Gastroesophageal sphincter (tissue), 4 donors: ENCODE data around the gene FLYWCH1. TPM values are rescaled to one million over a fixed set of nuclear protein-coding genes. Genes with fewer than 3 reads are reported as not detected.

ENCODE experiments used
- ATAC-seq: fragments of 150-250 bp; one replicate; pipeline ENCODE4 v1.9.1; 2016; ENCODE audit warnings: mild to moderate bottlenecking, moderate library complexity
- H3K27ac ChIP-seq, 4 donors: fragments of 200-600 bp; sonication (generic) in 3 of 4; 1 replicate in 3 of 4; 2 replicates in 1 of 4; pipeline ENCODE4 v1.5.1; 2016 to 2019
- H3K27me3 ChIP-seq: fragments of 200-600 bp; sonication (generic); one replicate; pipeline ENCODE4 v1.5.1; 2019
- H3K36me3 ChIP-seq, 2 donors: fragments of 200-600 bp; sonication (generic); one replicate each; pipeline ENCODE4 v1.5.1; 2019; ENCODE audit warnings: control low read depth in 1 of 2
- H3K4me1 ChIP-seq, 3 donors: fragments of 200-600 bp; sonication (generic); 1 replicate in 2 of 3; 2 replicates in 1 of 3; pipeline ENCODE4 v1.5.1; 2016 to 2019; ENCODE audit warnings: control low read depth in 2 of 3
- H3K4me3 ChIP-seq, 2 donors: fragments of 200-600 bp; sonication (generic); one replicate each; pipeline ENCODE4 v1.5.1; 2019; ENCODE audit warnings: mild to moderate bottlenecking in 1 of 2, moderate library complexity in 1 of 2
- H3K9me3 ChIP-seq, 3 donors: fragments of 200-600 bp; sonication (generic); one replicate each; pipeline ENCODE4 v1.5.1; 2017 to 2019; ENCODE audit warnings: control low read depth in 2 of 3
- CTCF ChIP-seq, 4 experiments: fragments of 200-600 bp in 2 of 4; fragments of 450-650 bp in 2 of 4; sonication (generic) in 1 of 4; IDR thresholded peaks; one replicate each; pipeline ENCODE4 v1.5.1; 2017 to 2019; ENCODE audit warnings: antibody characterized with exemption in 4 of 4, mild to moderate bottlenecking in 2 of 4, moderate library complexity in 2 of 4
- EP300 ChIP-seq: sonication (generic); formaldehyde crosslinking; IDR thresholded peaks from one replicate; pipeline ENCODE4 v1.6.1; 2017; ENCODE audit warnings: antibody characterized with exemption, mild to moderate bottlenecking
- POLR2A ChIP-seq, 2 donors: fragments of 450-650 bp; IDR thresholded peaks; one replicate each; pipeline ENCODE4 v1.6.1; 2017; ENCODE audit warnings: antibody characterized with exemption in 2 of 2, mild to moderate bottlenecking in 2 of 2, moderate library complexity in 1 of 2
- POLR2AphosphoS5 ChIP-seq: sonication (generic); formaldehyde crosslinking; IDR thresholded peaks from one replicate; pipeline ENCODE4 v1.6.1; 2017; ENCODE audit warnings: antibody characterized with exemption
- WGBS, 2 donors: methylation state at CpG; one replicate each; pipeline ENCODE4 v1.1.5; 2018; ENCODE audit warnings: low coverage in 1 of 2; 5-methylcytosine and 5-hydroxymethylcytosine counted together
- total RNA-seq, 4 donors: library from RNA; depleted of rRNA; stranded (reverse); fragments of >200 nt; gene quantifications; one replicate each; pipeline ENCODE4 v1.1.0, GENCODE V29; 2016

The FLYWCH1 gene
- total RNA-seq, 4 donors from 2014 or later: 34.5 to 66.5 (median 51.2) TPM

- no peak overlapping the region for H3K4me3 ChIP-seq
- no peak for ATAC-seq
- no peaks in the 10 kb centered on the region for H3K36me3 ChIP-seq
- 90% methylated on average over 2 of the region's 28 CpGs; no CpG with 5 or more reads in 1 of the 2 donors for WGBS, 2 donors
- peaks cover 53% of the 10 kb centered on the region for H3K27me3 ChIP-seq
- no peak for TF ChIP-seq POLR2AphosphoS5
- no peaks in the 10 kb centered on the region for H3K9me3 ChIP-seq
- no peak overlapping the region for H3K27ac ChIP-seq
- H3K4me1 ChIP-seq: peaks cover 0 to 14% (median 5%) of the 10 kb centered on the region in 3 donors
These were observed 63.5 kb downstream of the FLYWCH1 start for GRCh38 chr16:2975161-2975795.

GRCh38 chr16:2976201-2976600 is 64.5 kb downstream of the FLYWCH1 start:
- peaks cover 49% of the 10 kb centered on the region for H3K27me3 ChIP-seq
- WGBS, 2 donors: 75 to 85% methylated on average over 4 to 5 of the region's 7 CpGs
- TF ChIP-seq EP300: no peak
- TF ChIP-seq POLR2A (IDR thresholded peaks at IDR 0.05): no peak
- no peak for TF ChIP-seq POLR2AphosphoS5
- no peak for TF ChIP-seq CTCF (IDR thresholded peaks at IDR 0.05)
- H3K9me3 ChIP-seq: no peaks in the 10 kb centered on the region
- no peaks in the 10 kb centered on the region for H3K36me3 ChIP-seq
- no peak overlapping the region for H3K27ac ChIP-seq
- no peak overlapping the region for H3K4me3 ChIP-seq
- H3K4me1 ChIP-seq: peaks cover 0 to 17% (median 5%) of the 10 kb centered on the region in 3 donors
- ATAC-seq: no peak

GRCh38 chr16:2976673-2977072 is 64.9 kb downstream of the FLYWCH1 start:
- no peak overlapping the region for H3K4me3 ChIP-seq
- no peaks in the 10 kb centered on the region for H3K9me3 ChIP-seq
- ATAC-seq: no peak
- H3K4me1 ChIP-seq: peaks cover 0 to 21% (median 5%) of the 10 kb centered on the region in 3 donors
- no peaks in the 10 kb centered on the region for H3K36me3 ChIP-seq
- H3K27me3 ChIP-seq: peaks cover 44% of the 10 kb centered on the region
- no peak overlapping the region for H3K27ac ChIP-seq
- TF ChIP-seq POLR2A (IDR thresholded peaks at IDR 0.05): no peak
- no peak for TF ChIP-seq CTCF (IDR thresholded peaks at IDR 0.05)
- no peak for TF ChIP-seq POLR2AphosphoS5
- 80% methylated on average over 1 of the region's 15 CpGs; no CpG with 5 or more reads in 1 of the 2 donors for WGBS, 2 donors

GRCh38 chr16:2977440-2977839 is 65.7 kb downstream of the FLYWCH1 start:
- no peak for ATAC-seq
- H3K4me1 ChIP-seq: peaks cover 0 to 21% (median 5%) of the 10 kb centered on the region in 3 donors
- no peaks in the 10 kb centered on the region for H3K36me3 ChIP-seq
- WGBS, 2 donors: 94% methylated on average over 3 of the region's 6 CpGs; no CpG with 5 or more reads in 1 of the 2 donors
- H3K27me3 ChIP-seq: peaks cover 43% of the 10 kb centered on the region
- TF ChIP-seq POLR2A (IDR thresholded peaks at IDR 0.05): no peak
- no peak for TF ChIP-seq POLR2AphosphoS5
- no peak for TF ChIP-seq CTCF (IDR thresholded peaks at IDR 0.05)
- no peak for TF ChIP-seq EP300
- H3K4me3 ChIP-seq: no peak overlapping the region
- no peaks in the 10 kb centered on the region for H3K9me3 ChIP-seq
- H3K27ac ChIP-seq: no peak overlapping the region

- Histone ChIP-seq H3K27me3 (peaks cover 43% of the 10 kb centered on the region), H3K4me1 (peaks cover 0 to 34% (median 8%) of the 10 kb centered on the region in 3 donors), H3K9me3 (no peaks in the 10 kb centered on the region), H3K36me3 (no peaks in the 10 kb centered on the region), H3K4me3 (peak overlapping the region; percentile 63 to 82), H3K27ac (peak overlapping the region in 1 of 4 donors; percentile 92)
- WGBS, 2 donors: 20% methylated on average over 5 of the region's 43 CpGs; no CpG with 5 or more reads in 1 of the 2 donors
- no peak for TF ChIP-seq POLR2A (IDR thresholded peaks at IDR 0.05)
- TF ChIP-seq CTCF (IDR thresholded peaks at IDR 0.05): no peak
- no peak for TF ChIP-seq POLR2AphosphoS5
- no peak for TF ChIP-seq EP300
- ATAC-seq: no peak
These were observed 68.0 kb downstream of the FLYWCH1 start for GRCh38 chr16:2979669-2980226.
